Measurements from ENCODE around the gene SKI. TPM values are rescaled to one million over a fixed set of nuclear protein-coding genes. Genes with fewer than 3 reads are reported as not detected.

Gene SKI
- total and polyA plus RNA-seq, 9 of the 15 experiments (the other 6 are each of a cell fraction or from before 2014, with no cell fraction given): 0.10 to 60.5 (median 4.6) TPM

GRCh38 chr1:2194898-2195673, 33.0 kb upstream of the SKI start (continued):
- TF ChIP-seq ZNF3 (CRISPR knock-in tag; IDR thresholded peaks at IDR 0.05) (no peak), TCF7 (IDR thresholded peaks at IDR 0.05; ENCODE audit: borderline replicate concordance) (no peak), ZFP36 (IDR thresholded peaks at IDR 0.05; ENCODE audit: low read depth, low read length, partially characterized antibody) (peak; percentile 29), ZNF707 (CRISPR knock-in tag; conservative IDR thresholded peaks at IDR 0.05) (no peak), STAT5B (CRISPR knock-in tag; IDR thresholded peaks at IDR 0.05) (no peak), CHCHD3 (CRISPR knock-in tag; IDR thresholded peaks at IDR 0.05) (no peak), GTF2E2 (tag; IDR thresholded peaks at IDR 0.05) (no peak), ZNF586 (CRISPR knock-in tag; conservative IDR thresholded peaks at IDR 0.05) (no peak), JUN (IDR thresholded peaks at IDR 0.05; ENCODE audit: borderline replicate concordance, low read depth, low read length) (no peak), JUN (CRISPR knock-in tag; IDR thresholded peaks at IDR 0.05; ENCODE audit: borderline replicate concordance) (no peak), KDM5B (IDR thresholded peaks at IDR 0.05; ENCODE audit: insufficient replicate concordance, low read depth, low read length) (no peak), E2F1 (CRISPR knock-in tag; IDR thresholded peaks at IDR 0.05) (peak; percentile 64), ZNF609 (CRISPR knock-in tag; IDR thresholded peaks at IDR 0.05; ENCODE audit: borderline replicate concordance) (no peak), PHTF2 (CRISPR knock-in tag; IDR thresholded peaks at IDR 0.05) (no peak), HSF4 (CRISPR knock-in tag; IDR thresholded peaks at IDR 0.05; ENCODE audit: borderline replicate concordance) (no peak), CCAR2 (IDR thresholded peaks at IDR 0.05; ENCODE audit: low read depth, low read length) (no peak), NCOR1 (IDR thresholded peaks at IDR 0.05) (peak; percentile 44), CBX2 (IDR thresholded peaks at IDR 0.05; ENCODE audit: insufficient read depth, low read length, poor library complexity, severe bottlenecking) (no peak)
- TF ChIP-seq, protein P1, sequence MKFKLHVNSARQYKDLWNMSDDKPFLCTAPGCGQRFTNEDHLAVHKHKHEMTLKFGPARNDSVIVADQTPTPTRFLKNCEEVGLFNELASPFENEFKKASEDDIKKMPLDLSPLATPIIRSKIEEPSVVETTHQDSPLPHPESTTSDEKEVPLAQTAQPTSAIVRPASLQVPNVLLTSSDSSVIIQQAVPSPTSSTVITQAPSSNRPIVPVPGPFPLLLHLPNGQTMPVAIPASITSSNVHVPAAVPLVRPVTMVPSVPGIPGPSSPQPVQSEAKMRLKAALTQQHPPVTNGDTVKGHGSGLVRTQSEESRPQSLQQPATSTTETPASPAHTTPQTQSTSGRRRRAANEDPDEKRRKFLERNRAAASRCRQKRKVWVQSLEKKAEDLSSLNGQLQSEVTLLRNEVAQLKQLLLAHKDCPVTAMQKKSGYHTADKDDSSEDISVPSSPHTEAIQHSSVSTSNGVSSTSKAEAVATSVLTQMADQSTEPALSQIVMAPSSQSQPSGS (CRISPR knock-in tag; IDR thresholded peaks at IDR 0.05): no peak

All from K562 (cell line).